Spleen (tissue), 11 donors: ENCODE measurements around the gene MICB. TPM values are rescaled to one million over a fixed set of nuclear protein-coding genes. Genes with fewer than 3 reads are reported as not detected.

Experiments used
- DNase-seq: peaks from one replicate; pipeline ENCODE4 v3.0.0-alpha.2; 2020
- H3K27ac ChIP-seq, 8 donors: fragments of 200-600 bp; sonication (generic) in 7 of 8; 1 replicate in 4 of 8; 2 replicates in 4 of 8; pipeline versions ENCODE4 v1.5.0 to v1.8.0; 2016 to 2021; ENCODE audit warnings: inconsistent platforms in 4 of 8, mild to moderate bottlenecking in 4 of 8, moderate library complexity in 1 of 8
- H3K27me3 ChIP-seq, 7 donors: fragments of 200-600 bp; sonication (generic) in 6 of 7; replicated peaks in 1 of 7; 1 replicate in 4 of 7; 2 replicates in 3 of 7; pipeline versions ENCODE4 v1.5.0 to v1.8.0; 2016 to 2021; ENCODE audit warnings: inconsistent platforms in 3 of 7, mild to moderate bottlenecking in 1 of 7
- H3K36me3 ChIP-seq, 6 donors: fragments of 200-600 bp; sonication (generic) in 5 of 6; 1 replicate in 4 of 6; 2 replicates in 2 of 6; pipeline versions ENCODE4 v1.5.0 to v1.8.0; 2016 to 2021; ENCODE audit warnings: inconsistent platforms in 2 of 6
- H3K4me1 ChIP-seq, 6 donors: fragments of 200-600 bp; sonication (generic) in 5 of 6; 1 replicate in 3 of 6; 2 replicates in 3 of 6; pipeline versions ENCODE4 v1.5.0 to v1.8.0; 2016 to 2021; ENCODE audit warnings: inconsistent platforms in 3 of 6
- H3K4me3 ChIP-seq, 8 donors: fragments of 200-600 bp; sonication (generic) in 7 of 8; 1 replicate in 4 of 8; 2 replicates in 4 of 8; pipeline versions ENCODE4 v1.5.0 to v1.8.0; 2016 to 2021; ENCODE audit warnings: inconsistent platforms in 4 of 8, mild to moderate bottlenecking in 4 of 8, moderate library complexity in 2 of 8
- H3K9me3 ChIP-seq, 8 donors: fragments of 200-600 bp; sonication (generic) in 7 of 8; 1 replicate in 4 of 8; 2 replicates in 4 of 8; pipeline versions ENCODE4 v1.5.0 to v1.8.0; 2016 to 2021; ENCODE audit warnings: inconsistent platforms in 4 of 8
- POLR2A ChIP-seq, 3 donors: fragments of 450-650 bp; IDR thresholded peaks; one replicate each; pipeline ENCODE4 v1.5.1; 2017; ENCODE audit warnings: antibody characterized with exemption in 3 of 3, mild to moderate bottlenecking in 1 of 3
- POLR2AphosphoS5 ChIP-seq, 3 donors: sonication (generic); formaldehyde crosslinking; IDR thresholded peaks; one replicate each; pipeline ENCODE4 v1.5.1; 2017; ENCODE audit warnings: antibody characterized with exemption in 3 of 3
- WGBS, 5 donors: extraction: QIAGEN DNeasy Blood & Tissue Kit in 3 of 5; methylation state at CpG; one replicate each; pipeline versions ENCODE4 v1.1.5 to v1.1.7; 2013 to 2018; 5-methylcytosine and 5-hydroxymethylcytosine counted together
- intact Hi-C: fragments of 100-400 bp; cut with DNase I; formaldehyde crosslinking; loops from one replicate; pipeline ENCODE4 v1.15.0; 2023; ENCODE audit warnings: low total_unique reads
- polyA plus RNA-seq, 3 donors: library from polyadenylated mRNA; stranded (reverse); fragments of 200-250 nt; gene quantifications; one replicate each; pipeline ENCODE4 v1.2.1, GENCODE V29; 2013
- total RNA-seq, 7 donors: library from RNA; depleted of rRNA in 3 of 7; stranded (reverse); fragments of >200 nt in 3 of 7; fragmentation: NEBNext Ultra II Directional in 4 of 7; extraction: Animal tissue kit (Norgen Biotek cat#: 25700) in 4 of 7; gene quantifications; one replicate each; pipeline versions ENCODE4 v1.1.0 to v1.2.1, GENCODE V29; 2016 to 2021
- TF ChIP-seq, protein P1 (sequence below), 11 experiments: fragments of 200-600 bp in 7 of 11; fragments of 450-650 bp in 4 of 11; sonication (generic) in 4 of 11; IDR thresholded peaks in 8 of 11; conservative IDR thresholded peaks in 3 of 11; 1 replicate in 7 of 11; 2 replicates in 4 of 11; pipeline versions ENCODE4 v1.4.0 to v1.8.0; 2016 to 2021; ENCODE audit warnings: antibody characterized with exemption in 11 of 11, inconsistent platforms in 4 of 11, mild to moderate bottlenecking in 1 of 11
- donor health status: healthy with polysubstance abuse.
- donor health status: DM: no; HTN: no; CAD: no; lungs with moderate emphysema.
- donor health status: DM: no; HTN: no; CAD: no.
- donor health status: Bipolar disorder and iron deficiency.
- donor health status: healthy.
- donor health status: DM: no; HTN: no; CAD: no.
- donor health status: DM: yes; HTN: yes; CAD: no.

Gene MICB
- total and polyA plus RNA-seq, 10 donors, result 6.9 to 21.4 (median 14.8) TPM

DNA sequence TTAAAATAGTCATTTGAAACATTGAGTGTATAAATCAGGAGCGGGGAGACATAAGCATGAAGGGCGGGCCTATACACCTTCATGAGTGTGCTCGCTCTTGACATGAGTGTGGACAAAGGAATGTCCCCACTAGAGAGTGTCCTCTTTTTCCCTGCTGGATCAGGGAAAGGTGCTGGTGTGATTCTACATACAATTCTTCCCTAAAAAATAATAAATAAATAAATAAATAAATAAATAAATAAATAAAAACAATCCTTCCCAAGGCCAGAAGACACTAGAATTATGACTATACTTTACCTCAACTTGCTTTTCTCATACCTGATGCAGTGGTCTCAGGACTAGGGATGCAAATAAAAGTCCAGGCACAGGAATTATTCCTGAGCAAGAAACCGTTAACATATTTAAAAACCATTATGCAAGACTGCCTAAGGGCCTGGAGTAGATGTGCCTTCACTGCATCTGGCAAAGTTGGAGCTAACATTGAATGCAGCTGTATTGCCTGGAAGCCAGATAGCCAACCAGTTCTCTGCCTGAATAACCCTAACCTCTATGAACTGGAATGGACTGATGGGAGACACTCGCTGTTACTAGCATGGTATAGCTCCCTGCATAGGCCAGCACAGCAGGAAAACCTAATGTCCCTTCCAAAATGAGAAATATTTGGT lies 37.5 kb upstream of the MICB start:
- Histone ChIP-seq H3K27ac (no peak overlapping the region), H3K36me3 (peaks cover 0 to 17% (median 3%) of the 10 kb centered on the region in 6 donors), H3K27me3 (no peaks in the 10 kb centered on the region), H3K9me3 (no peaks in the 10 kb centered on the region), H3K4me1 (peaks cover 17 to 37% (median 29%) of the 10 kb centered on the region in 6 donors), H3K4me3 (no peak overlapping the region)
- 85 to 98% (median 96%) methylated on average over 5 of the region's 5 CpGs for WGBS, 5 donors
- TF ChIP-seq, protein P1, sequence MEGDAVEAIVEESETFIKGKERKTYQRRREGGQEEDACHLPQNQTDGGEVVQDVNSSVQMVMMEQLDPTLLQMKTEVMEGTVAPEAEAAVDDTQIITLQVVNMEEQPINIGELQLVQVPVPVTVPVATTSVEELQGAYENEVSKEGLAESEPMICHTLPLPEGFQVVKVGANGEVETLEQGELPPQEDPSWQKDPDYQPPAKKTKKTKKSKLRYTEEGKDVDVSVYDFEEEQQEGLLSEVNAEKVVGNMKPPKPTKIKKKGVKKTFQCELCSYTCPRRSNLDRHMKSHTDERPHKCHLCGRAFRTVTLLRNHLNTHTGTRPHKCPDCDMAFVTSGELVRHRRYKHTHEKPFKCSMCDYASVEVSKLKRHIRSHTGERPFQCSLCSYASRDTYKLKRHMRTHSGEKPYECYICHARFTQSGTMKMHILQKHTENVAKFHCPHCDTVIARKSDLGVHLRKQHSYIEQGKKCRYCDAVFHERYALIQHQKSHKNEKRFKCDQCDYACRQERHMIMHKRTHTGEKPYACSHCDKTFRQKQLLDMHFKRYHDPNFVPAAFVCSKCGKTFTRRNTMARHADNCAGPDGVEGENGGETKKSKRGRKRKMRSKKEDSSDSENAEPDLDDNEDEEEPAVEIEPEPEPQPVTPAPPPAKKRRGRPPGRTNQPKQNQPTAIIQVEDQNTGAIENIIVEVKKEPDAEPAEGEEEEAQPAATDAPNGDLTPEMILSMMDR (IDR thresholded peaks at IDR 0.05 in 8 of 11, conservative IDR thresholded peaks at IDR 0.05 in 3 of 11), result no peak
- TF ChIP-seq POLR2A (IDR thresholded peaks at IDR 0.05) (no peak), POLR2AphosphoS5 (IDR thresholded peaks at IDR 0.05) (no peak)
- no peak for DNase-seq
- intact Hi-C loops, result no loop called here

DNA sequence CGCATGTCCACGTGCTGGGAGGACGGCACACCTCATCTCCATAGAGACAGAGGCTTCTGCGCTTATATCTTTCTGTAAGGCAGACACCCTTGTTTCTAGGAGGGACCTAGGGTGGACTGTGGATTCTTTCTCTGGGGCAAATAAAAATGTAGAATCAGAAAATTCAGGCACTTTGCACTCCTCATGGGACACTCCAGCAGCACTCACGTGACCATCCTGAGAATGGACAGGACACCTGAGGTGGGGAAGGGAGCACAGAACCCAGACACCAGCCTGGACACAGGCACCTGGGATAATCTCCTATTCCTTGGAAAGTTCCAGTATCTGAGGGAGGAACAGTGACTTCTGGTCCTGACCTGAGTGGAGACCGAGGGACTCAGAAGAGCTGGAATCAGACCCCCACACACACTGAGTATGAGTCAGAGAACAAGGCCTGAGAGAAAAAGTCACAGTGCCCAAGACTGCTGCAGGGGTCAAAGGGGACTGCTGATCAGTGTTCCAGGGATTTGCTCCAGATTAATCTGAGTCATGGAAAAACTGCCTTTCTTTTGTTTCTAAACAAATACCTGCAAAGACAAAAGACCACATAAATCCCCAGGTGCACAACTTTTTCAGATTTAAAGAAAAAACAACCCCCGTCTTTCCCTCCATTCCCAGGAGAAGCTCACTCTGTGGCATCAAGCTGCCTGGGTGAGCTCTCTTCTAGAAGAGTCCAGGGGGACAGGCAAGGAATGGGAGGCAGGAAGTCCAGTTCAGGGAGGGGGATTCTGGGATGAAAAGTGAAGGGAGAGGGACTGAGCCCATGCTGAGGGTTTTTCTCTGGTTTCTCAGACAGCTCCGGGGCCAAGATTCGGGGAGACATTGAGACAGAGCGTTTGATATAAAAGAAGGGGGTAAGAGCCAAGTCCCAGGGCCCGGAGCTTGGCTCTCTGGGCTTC lies 35.6 kb upstream of the MICB start:
- Histone ChIP-seq H3K27me3 (no peaks in the 10 kb centered on the region), H3K9me3 (no peaks in the 10 kb centered on the region), H3K36me3 (peaks cover 0 to 35% (median 3%) of the 10 kb centered on the region in 6 donors), H3K4me3 (peak overlapping the region; percentile 70 to 96 (median 82)), H3K27ac (peak overlapping the region; percentile 85 to 94 (median 90)), H3K4me1 (peaks cover 35 to 55% (median 47%) of the 10 kb centered on the region in 6 donors)
- no peak for TF ChIP-seq POLR2AphosphoS5 (IDR thresholded peaks at IDR 0.05)
- TF ChIP-seq POLR2A (IDR thresholded peaks at IDR 0.05), result no peak
- TF ChIP-seq, protein P1 (IDR thresholded peaks at IDR 0.05 in 8 of 11, conservative IDR thresholded peaks at IDR 0.05 in 3 of 11), result no peak
- no peak for DNase-seq
- 58 to 64% (median 60%) methylated on average over 11 of the region's 11 CpGs for WGBS, 5 donors
- intact Hi-C loops, result no loop called here

DNA sequence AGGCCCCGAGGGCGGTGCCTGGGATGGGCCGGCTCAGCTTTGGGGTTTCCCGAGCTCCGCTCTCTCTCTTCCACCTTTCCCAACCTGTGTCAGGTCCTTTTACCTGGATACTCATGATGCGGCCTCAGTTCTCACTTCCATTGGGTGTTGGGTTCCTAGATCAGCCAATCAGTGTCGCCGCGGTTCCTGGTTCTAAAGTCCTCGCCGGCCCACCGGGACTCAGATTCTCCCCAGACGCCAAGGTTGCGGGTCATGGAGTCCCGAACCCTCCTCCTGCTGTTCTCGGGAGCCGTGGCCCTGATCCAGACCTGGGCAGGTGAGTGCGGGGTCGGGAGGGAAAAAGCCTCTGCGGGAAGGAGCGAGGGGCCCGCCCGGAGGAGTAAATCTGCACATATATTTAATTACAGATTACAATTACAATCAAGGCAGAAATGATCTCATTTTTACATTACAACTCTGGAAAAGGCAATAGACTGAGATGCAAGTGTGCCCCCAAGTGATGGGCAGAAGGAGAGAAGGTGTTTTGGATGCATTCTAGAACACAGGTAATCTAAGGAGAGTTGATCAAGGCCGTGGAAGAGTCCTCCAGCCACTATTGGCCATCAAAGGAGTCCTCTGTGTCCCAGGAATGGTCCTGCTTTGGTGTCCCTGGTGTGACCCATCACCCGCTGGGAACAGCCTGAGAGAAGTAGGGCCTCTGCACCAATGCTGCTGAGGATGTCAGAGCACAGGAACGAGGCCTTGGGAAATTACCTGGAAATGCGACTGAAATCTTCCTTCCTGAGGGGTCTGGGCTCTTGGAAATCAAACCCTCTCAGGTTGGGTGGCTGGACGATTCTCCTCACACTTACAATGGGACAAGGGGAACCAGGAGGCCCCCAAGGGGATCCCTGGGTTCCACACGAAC lies 34.7 kb upstream of the MICB start:
- peak overlapping the region; percentile 85 to 94 (median 90) for H3K27ac ChIP-seq
- peak; percentile 91 for DNase-seq
- H3K4me3 ChIP-seq, result peak overlapping the region; percentile 70 to 96 (median 82)
- peaks cover 0 to 44% (median 3%) of the 10 kb centered on the region in 6 donors for H3K36me3 ChIP-seq
- intact Hi-C loops, result no loop called here
- WGBS, 5 donors, result 3 to 7% (median 5%) methylated on average over 28 to 29 of the region's 29 CpGs
- H3K4me1 ChIP-seq, result peaks cover 41 to 64% (median 55%) of the 10 kb centered on the region in 6 donors
- TF ChIP-seq POLR2A (IDR thresholded peaks at IDR 0.05) (peak; percentile 55 to 95 (median 86)), POLR2AphosphoS5 (IDR thresholded peaks at IDR 0.05) (peak; percentile 93 to 98 (median 98))
- TF ChIP-seq, protein P1 (IDR thresholded peaks at IDR 0.05 in 8 of 11, conservative IDR thresholded peaks at IDR 0.05 in 3 of 11), result peak in 1 of 11 experiments; percentile 10
- H3K27me3 ChIP-seq, result no peaks in the 10 kb centered on the region
- no peaks in the 10 kb centered on the region for H3K9me3 ChIP-seq
